GM12878 (cell line): ENCODE results near the gene HSPA1B. TPM values are rescaled to one million over a fixed set of nuclear protein-coding genes. Genes with fewer than 3 reads are reported as not detected.

Source experiments
- ATAC-seq: fragments of 200-7000 bp; cut with Tn5 transposase; 3 replicates; pipeline ENCODE4 v1.9.1; 2020; ENCODE audit warnings: mild to moderate bottlenecking, moderate library complexity
- BruUV-seq: library from RNA; stranded (reverse); fragments of 400-500 nt; replicated peaks from 2 replicates; lab custom pipeline; 2021; lab: Mats Ljungman, UMichigan
- CTCF ChIA-PET: fragments of 300-600 bp; sonication (Branson Sonifier 250); formaldehyde crosslinking; extraction: SDS; loops from one replicate; lab custom pipeline; 2021; ENCODE audit warnings: inconsistent platforms; lab: Yijun Ruan, JAX
- POLR2A ChIA-PET: fragments of 350-600 bp; formaldehyde crosslinking; extraction: SDS; loops from one replicate; lab custom pipeline; 2021; ENCODE audit warnings: inconsistent platforms; lab: Charles Lee
- RAD21 ChIA-PET: fragments of 300-600 bp; sonication (Branson Sonifier 250); formaldehyde crosslinking; loops from one replicate; lab custom pipeline; 2023; ENCODE audit warnings: antibody characterized with exemption; ENCODE audit not compliant: unreplicated experiment; lab: Charles Lee
- SMC1A ChIA-PET: fragments of 300-600 bp; sonication (Branson Sonifier 250); formaldehyde crosslinking; loops from one replicate; lab custom pipeline; 2023; ENCODE audit not compliant: unreplicated experiment, uncharacterized antibody; lab: Charles Lee
- DNase-seq: peaks from one replicate; pipeline ENCODE4 v3.0.0-alpha.2; 2011; ENCODE audit warnings: low read depth, low spot score
- FAIRE-seq: peaks from 3 replicates; lab custom pipeline; 2011; peaks lifted over from hg19 to GRCh38; lab: Jason Lieb, UNC
- H2AFZ ChIP-seq: 2 replicates; pipeline ENCODE4 v1.6.0; 2011; ENCODE audit warnings: low read depth, low read length, control low read depth; ENCODE audit not compliant: control insufficient read depth
- H3K27ac ChIP-seq: 2 replicates; pipeline ENCODE4 v1.5.1; 2011; ENCODE audit warnings: control low read depth; ENCODE audit not compliant: control insufficient read depth, insufficient read depth
- H3K27me3 ChIP-seq, 2 experiments: replicated peaks in 1 of 2; 2 replicates each; pipeline versions ENCODE4 v1.6.0 to v1.6.1; 2011; ENCODE audit warnings: low read length in 1 of 2; ENCODE audit not compliant: control insufficient read depth in 2 of 2, insufficient read depth in 2 of 2
- H3K36me3 ChIP-seq, 2 experiments: 2 replicates each; pipeline ENCODE4 v1.5.1; 2011; ENCODE audit warnings: low read length in 1 of 2; ENCODE audit not compliant: control insufficient read depth in 2 of 2, insufficient read depth in 2 of 2
- H3K4me1 ChIP-seq: 2 replicates; pipeline ENCODE4 v1.6.1; 2011; ENCODE audit warnings: mild to moderate bottlenecking, low read length, moderate library complexity, mixed read lengths; ENCODE audit not compliant: control insufficient read depth, insufficient read depth
- H3K4me2 ChIP-seq: 2 replicates; pipeline ENCODE4 v1.6.0; 2011; ENCODE audit warnings: control low read depth; ENCODE audit not compliant: control insufficient read depth, insufficient read depth
- H3K4me3 ChIP-seq: fragments of 200-600 bp; sonication (generic); 2 replicates; pipeline ENCODE4 v1.5.1; 2016
- H3K79me2 ChIP-seq: 2 replicates; pipeline ENCODE4 v1.6.0; 2011; ENCODE audit warnings: low read length; ENCODE audit not compliant: control insufficient read depth, insufficient read depth
- H3K9ac ChIP-seq: 2 replicates; pipeline ENCODE4 v1.8.0; 2011; ENCODE audit warnings: low read length, control low read depth, mixed read lengths; ENCODE audit not compliant: control insufficient read depth, insufficient read depth
- H3K9me3 ChIP-seq: replicated peaks from 3 replicates; pipeline ENCODE4 v1.5.1; 2011; ENCODE audit warnings: mild to moderate bottlenecking, low read length; ENCODE audit not compliant: control insufficient read depth, insufficient read depth
- H4K20me1 ChIP-seq: 2 replicates; pipeline ENCODE4 v1.6.0; 2011; ENCODE audit not compliant: control insufficient read depth, insufficient read depth
- CTCF ChIP-seq, 3 experiments: IDR thresholded peaks in 2 of 3; conservative IDR thresholded peaks in 1 of 3; 2 replicates each; pipeline ENCODE4 v1.5.1; 2011; ENCODE audit warnings: low read depth in 3 of 3, low read length in 3 of 3, mild to moderate bottlenecking in 3 of 3, control low read depth in 2 of 3, moderate library complexity in 2 of 3, inconsistent platforms in 1 of 3, mixed read lengths in 1 of 3; ENCODE audit not compliant: control insufficient read depth in 2 of 3, insufficient read depth in 1 of 3; ENCODE audit errors: extremely low read depth in 1 of 3
- E4F1 ChIP-seq: fragments of 450-650 bp; IDR thresholded peaks from 2 replicates; pipeline ENCODE4 v1.6.1; 2018; ENCODE audit warnings: borderline replicate concordance, mild to moderate bottlenecking; ENCODE audit not compliant: partially characterized antibody
- WGBS: methylation state at CpG from one replicate; pipeline ENCODE4 v1.1.6; 2016; ENCODE audit warnings: low lambda C conversion rate; ENCODE audit not compliant: insufficient replicate concordance, insufficient coverage; ENCODE audit errors: missing lambda C conversion rate; 5-methylcytosine and 5-hydroxymethylcytosine counted together
- in situ Hi-C: fragments of 300-500 bp; cut with MboI; formaldehyde crosslinking; loops from 9 replicates; pipeline ENCODE4 v1.14.3; 2018; ENCODE audit warnings: mixed read lengths
- intact Hi-C: fragments of 100-400 bp; cut with micrococcal nuclease; formaldehyde crosslinking; loops from one replicate; pipeline ENCODE4 v1.14.2; 2022; ENCODE audit not compliant: unreplicated experiment
- polyA plus RNA-seq, 11 experiments: library from polyadenylated mRNA; depleted of rRNA in 4 of 11; unstranded in 6 of 11; stranded (reverse) in 5 of 11; fragments of >200 nt; fragmentation: Nextera tagmentation in 4 of 11; fragmentation: Illumina TruSeq in 1 of 11; extraction: Ambion mirVana in 4 of 11; extraction: Trizol in 1 of 11; gene quantifications; 1 replicate in 1 of 11; 2 replicates in 10 of 11; pipeline versions ENCODE4 v1.2.1 to v1.2.3, GENCODE V29; 2011 to 2016; ENCODE audit warnings: inconsistent platforms in 2 of 11, missing spikeins in 2 of 11, low read depth in 1 of 11
- total RNA-seq, 4 experiments: library from RNA; depleted of rRNA in 3 of 4; stranded (reverse); fragments of >200 nt in 3 of 4; fragmentation: Illumina TruSeq in 1 of 4; extraction: Trizol in 1 of 4; gene quantifications; 2 replicates each; pipeline versions ENCODE4 v1.2.1 to v1.2.3, GENCODE V29; 2013 to 2021

The HSPA1B gene
- total and polyA plus RNA-seq, 10 of the 15 experiments (the other 5 are each of a cell fraction or from before 2014, with no cell fraction given): 0.11 to 40.5 (median 12.8) TPM

DNA sequence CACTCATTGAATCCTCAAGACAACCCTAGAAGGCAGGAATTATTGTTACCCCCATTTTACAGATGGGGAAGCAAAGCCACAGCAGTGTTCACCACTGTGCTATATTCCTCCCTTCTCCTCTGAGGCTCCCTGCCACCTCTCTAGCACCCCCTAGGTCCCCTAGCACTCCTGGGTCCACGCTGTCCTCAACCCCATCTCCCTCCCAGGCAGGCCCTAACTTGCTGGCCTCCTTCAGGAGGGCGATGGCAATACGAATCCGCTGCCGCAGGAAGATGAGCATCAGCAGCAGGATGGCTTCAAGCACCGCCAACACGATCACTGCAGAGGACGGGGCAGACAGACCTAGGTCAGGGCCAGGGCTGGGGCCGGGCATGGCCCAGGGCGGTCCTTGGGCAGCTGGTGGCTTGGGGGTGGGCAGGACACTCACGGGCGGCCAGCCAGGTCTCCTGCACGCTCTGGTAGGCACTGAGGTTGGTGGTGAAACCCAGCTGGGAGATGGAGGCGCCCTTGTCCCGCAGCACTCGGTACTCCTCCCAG, 42.9 kb downstream of the HSPA1B start:
- POLR2A ChIA-PET: no interaction called here
- Histone ChIP-seq H3K4me2 (no peak overlapping the region), H3K9ac (no peak overlapping the region), H3K4me1 (no peaks in the 10 kb centered on the region), H4K20me1 (no peaks in the 10 kb centered on the region), H3K4me3 (no peak overlapping the region), H3K36me3 (no peaks in the 10 kb centered on the region), H3K27ac (no peak overlapping the region)
- ATAC-seq: peak; percentile 42; the same call in 1 of the 3 replicates
- intact Hi-C loops: no loop called here
- BruUV-seq: no TSS peak
- no peak for DNase-seq
- SMC1A ChIA-PET: no interaction called here
- no peak for TF ChIP-seq E4F1
- TF ChIP-seq CTCF (IDR thresholded peaks at IDR 0.05 in 2 of 3, conservative IDR thresholded peaks at IDR 0.05 in 1 of 3; ENCODE audit: control insufficient read depth in 2 of 3, extremely low read depth in 1 of 3, insufficient read depth in 1 of 3, low read depth in 3 of 3, low read length in 3 of 3): peak in 2 of 3 experiments; percentile 6 to 22; a peak in 2 of 6 replicates
- TF ChIP-seq, all 136 proteins: peak for 1
- FAIRE-seq: no peak
- CTCF ChIA-PET: no interaction called here
- in situ Hi-C loops: no loop called here
- no peak overlapping the region for H2AFZ ChIP-seq
- H3K27me3 ChIP-seq: no peaks in the 10 kb centered on the region
- no peaks in the 10 kb centered on the region for H3K79me2 ChIP-seq
- RAD21 ChIA-PET: no interaction called here
- H3K9me3 ChIP-seq: no peaks in the 10 kb centered on the region
- WGBS: 57% methylated on average over 16 of the region's 16 CpGs
